Measurements from ENCODE around the gene CDC5L. TPM values are rescaled to one million over a fixed set of nuclear protein-coding genes. Genes with fewer than 3 reads are reported as not detected.

Gene CDC5L
- total RNA-seq, 1 experiment from 2014 or later: 24.6 TPM

DNA sequence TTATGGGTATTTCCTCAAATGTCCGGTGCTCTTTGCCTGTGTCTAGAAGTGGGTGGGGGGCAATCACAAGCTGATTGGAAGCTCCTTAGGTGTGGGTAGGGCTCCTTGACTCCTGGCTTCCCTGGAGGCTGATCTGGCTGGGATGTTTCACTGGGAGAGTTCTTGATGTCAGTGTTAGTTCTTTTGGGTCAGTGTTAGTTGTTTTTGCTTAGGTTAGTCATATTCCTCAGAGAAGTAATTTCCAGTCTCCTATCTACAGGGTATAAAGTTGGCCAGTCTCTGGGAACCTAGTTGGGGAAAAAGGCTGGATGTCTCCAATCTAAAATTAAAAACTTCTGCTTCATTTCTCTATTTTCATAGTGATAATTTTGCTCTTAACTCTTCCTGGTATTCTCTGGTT is 23.6 kb downstream of the CDC5L start:
- intact Hi-C loops (cut with micrococcal nuclease): no loop called here
- no peak overlapping the region for H3K4me3 ChIP-seq (replicated peaks in 1 of 2; ENCODE audit: low read depth in 1 of 2, low read length in 2 of 2)
- no peak overlapping the region for H2AFZ ChIP-seq (ENCODE audit: low read depth, low read length, poor library complexity, severe bottlenecking)
- H3K4me1 ChIP-seq (ENCODE audit: control insufficient read depth in 1 of 2, insufficient read depth in 2 of 2, low read length in 2 of 2): peaks cover 2 to 16% of the 10 kb centered on the region in 2 experiments; a peak in 2 of 4 replicates
- H3K4me2 ChIP-seq (ENCODE audit: low read length): no peak overlapping the region
- peaks cover 6% of the 10 kb centered on the region; the same call in 1 of the 2 replicates for H4K20me1 ChIP-seq (ENCODE audit: insufficient read depth)
- H3K9ac ChIP-seq (ENCODE audit: low read length): no peak overlapping the region
- peaks cover 17 to 57% of the 10 kb centered on the region in 2 experiments for H3K36me3 ChIP-seq (ENCODE audit: control insufficient read depth in 1 of 2, insufficient read depth in 2 of 2, low read length in 2 of 2)
- no peak overlapping the region for H3K27ac ChIP-seq (ENCODE audit: low read depth, low read length)
- H3K9me3 ChIP-seq (ENCODE audit: control insufficient read depth in 1 of 2, insufficient read depth in 1 of 2, low read depth in 1 of 2, low read length in 2 of 2): no peaks in the 10 kb centered on the region
- BruUV-seq (replicated peaks): no TSS peak
- ATAC-seq (no peak), DNase-seq (ENCODE audit: low read depth, low spot score) (no peak)
- ChIA-PET CTCF (no interaction called here), RAD21 (ENCODE audit: low non-redundant PET in 1 of 2, low total read pairs in 2 of 2, uncharacterized antibody in 2 of 2, unreplicated experiment in 2 of 2) (no interaction called here), POLR2A (no interaction called here)
- peaks cover 68% of the 10 kb centered on the region for H3K79me2 ChIP-seq (ENCODE audit: insufficient read depth, low read length)
- no peaks in the 10 kb centered on the region for H3K27me3 ChIP-seq (ENCODE audit: insufficient read depth, low read length)
- TF ChIP-seq TCF7L2 (IDR thresholded peaks at IDR 0.05; ENCODE audit: borderline replicate concordance, extremely low read depth, insufficient read depth, insufficient read length) (no peak), FOSL1 (IDR thresholded peaks at IDR 0.05; ENCODE audit: low read depth) (no peak), CBX3 (IDR thresholded peaks at IDR 0.05; ENCODE audit: low read depth) (no peak), ZFX (IDR thresholded peaks at IDR 0.05) (no peak), JUND (IDR thresholded peaks at IDR 0.05) (no peak), POLR2A (IDR thresholded peaks at IDR 0.05; ENCODE audit: borderline replicate concordance, extremely low read depth, insufficient read depth, insufficient read length) (no peak), POLR2AphosphoS5 (IDR thresholded peaks at IDR 0.05; ENCODE audit: low read depth, low read length) (no peak), RAD21 (IDR thresholded peaks at IDR 0.05; ENCODE audit: low read depth) (no peak), EGR1 (IDR thresholded peaks at IDR 0.05; ENCODE audit: low read depth) (no peak), CEBPB (IDR thresholded peaks at IDR 0.05; ENCODE audit: low read depth) (no peak), SIN3A (IDR thresholded peaks at IDR 0.05; ENCODE audit: low read depth) (no peak), SP1 (IDR thresholded peaks at IDR 0.05; ENCODE audit: low read depth) (no peak), ZNF274 (IDR thresholded peaks at IDR 0.05; ENCODE audit: low read depth, low read length) (no peak), YY1 (IDR thresholded peaks at IDR 0.05; ENCODE audit: extremely low read depth, insufficient replicate concordance, low read depth, low read length) (no peak)
- TF ChIP-seq, protein P1, sequence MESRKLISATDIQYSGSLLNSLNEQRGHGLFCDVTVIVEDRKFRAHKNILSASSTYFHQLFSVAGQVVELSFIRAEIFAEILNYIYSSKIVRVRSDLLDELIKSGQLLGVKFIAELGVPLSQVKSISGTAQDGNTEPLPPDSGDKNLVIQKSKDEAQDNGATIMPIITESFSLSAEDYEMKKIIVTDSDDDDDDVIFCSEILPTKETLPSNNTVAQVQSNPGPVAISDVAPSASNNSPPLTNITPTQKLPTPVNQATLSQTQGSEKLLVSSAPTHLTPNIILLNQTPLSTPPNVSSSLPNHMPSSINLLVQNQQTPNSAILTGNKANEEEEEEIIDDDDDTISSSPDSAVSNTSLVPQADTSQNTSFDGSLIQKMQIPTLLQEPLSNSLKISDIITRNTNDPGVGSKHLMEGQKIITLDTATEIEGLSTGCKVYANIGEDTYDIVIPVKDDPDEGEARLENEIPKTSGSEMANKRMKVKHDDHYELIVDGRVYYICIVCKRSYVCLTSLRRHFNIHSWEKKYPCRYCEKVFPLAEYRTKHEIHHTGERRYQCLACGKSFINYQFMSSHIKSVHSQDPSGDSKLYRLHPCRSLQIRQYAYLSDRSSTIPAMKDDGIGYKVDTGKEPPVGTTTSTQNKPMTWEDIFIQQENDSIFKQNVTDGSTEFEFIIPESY (IDR thresholded peaks at IDR 0.05; ENCODE audit: extremely low read depth, insufficient replicate concordance, low read length): no peak
- TF ChIP-seq, protein P2, sequence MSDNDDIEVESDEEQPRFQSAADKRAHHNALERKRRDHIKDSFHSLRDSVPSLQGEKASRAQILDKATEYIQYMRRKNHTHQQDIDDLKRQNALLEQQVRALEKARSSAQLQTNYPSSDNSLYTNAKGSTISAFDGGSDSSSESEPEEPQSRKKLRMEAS (IDR thresholded peaks at IDR 0.05): no peak
- TF ChIP-seq, protein P3, sequence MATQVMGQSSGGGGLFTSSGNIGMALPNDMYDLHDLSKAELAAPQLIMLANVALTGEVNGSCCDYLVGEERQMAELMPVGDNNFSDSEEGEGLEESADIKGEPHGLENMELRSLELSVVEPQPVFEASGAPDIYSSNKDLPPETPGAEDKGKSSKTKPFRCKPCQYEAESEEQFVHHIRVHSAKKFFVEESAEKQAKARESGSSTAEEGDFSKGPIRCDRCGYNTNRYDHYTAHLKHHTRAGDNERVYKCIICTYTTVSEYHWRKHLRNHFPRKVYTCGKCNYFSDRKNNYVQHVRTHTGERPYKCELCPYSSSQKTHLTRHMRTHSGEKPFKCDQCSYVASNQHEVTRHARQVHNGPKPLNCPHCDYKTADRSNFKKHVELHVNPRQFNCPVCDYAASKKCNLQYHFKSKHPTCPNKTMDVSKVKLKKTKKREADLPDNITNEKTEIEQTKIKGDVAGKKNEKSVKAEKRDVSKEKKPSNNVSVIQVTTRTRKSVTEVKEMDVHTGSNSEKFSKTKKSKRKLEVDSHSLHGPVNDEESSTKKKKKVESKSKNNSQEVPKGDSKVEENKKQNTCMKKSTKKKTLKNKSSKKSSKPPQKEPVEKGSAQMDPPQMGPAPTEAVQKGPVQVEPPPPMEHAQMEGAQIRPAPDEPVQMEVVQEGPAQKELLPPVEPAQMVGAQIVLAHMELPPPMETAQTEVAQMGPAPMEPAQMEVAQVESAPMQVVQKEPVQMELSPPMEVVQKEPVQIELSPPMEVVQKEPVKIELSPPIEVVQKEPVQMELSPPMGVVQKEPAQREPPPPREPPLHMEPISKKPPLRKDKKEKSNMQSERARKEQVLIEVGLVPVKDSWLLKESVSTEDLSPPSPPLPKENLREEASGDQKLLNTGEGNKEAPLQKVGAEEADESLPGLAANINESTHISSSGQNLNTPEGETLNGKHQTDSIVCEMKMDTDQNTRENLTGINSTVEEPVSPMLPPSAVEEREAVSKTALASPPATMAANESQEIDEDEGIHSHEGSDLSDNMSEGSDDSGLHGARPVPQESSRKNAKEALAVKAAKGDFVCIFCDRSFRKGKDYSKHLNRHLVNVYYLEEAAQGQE (IDR thresholded peaks at IDR 0.05; ENCODE audit: low read depth): no peak
- TF ChIP-seq, protein P4, sequence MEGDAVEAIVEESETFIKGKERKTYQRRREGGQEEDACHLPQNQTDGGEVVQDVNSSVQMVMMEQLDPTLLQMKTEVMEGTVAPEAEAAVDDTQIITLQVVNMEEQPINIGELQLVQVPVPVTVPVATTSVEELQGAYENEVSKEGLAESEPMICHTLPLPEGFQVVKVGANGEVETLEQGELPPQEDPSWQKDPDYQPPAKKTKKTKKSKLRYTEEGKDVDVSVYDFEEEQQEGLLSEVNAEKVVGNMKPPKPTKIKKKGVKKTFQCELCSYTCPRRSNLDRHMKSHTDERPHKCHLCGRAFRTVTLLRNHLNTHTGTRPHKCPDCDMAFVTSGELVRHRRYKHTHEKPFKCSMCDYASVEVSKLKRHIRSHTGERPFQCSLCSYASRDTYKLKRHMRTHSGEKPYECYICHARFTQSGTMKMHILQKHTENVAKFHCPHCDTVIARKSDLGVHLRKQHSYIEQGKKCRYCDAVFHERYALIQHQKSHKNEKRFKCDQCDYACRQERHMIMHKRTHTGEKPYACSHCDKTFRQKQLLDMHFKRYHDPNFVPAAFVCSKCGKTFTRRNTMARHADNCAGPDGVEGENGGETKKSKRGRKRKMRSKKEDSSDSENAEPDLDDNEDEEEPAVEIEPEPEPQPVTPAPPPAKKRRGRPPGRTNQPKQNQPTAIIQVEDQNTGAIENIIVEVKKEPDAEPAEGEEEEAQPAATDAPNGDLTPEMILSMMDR (IDR thresholded peaks at IDR 0.05 in 2 of 3, conservative IDR thresholded peaks at IDR 0.05 in 1 of 3; ENCODE audit: borderline replicate concordance in 1 of 3, insufficient read depth in 1 of 3, low read depth in 2 of 3, low read length in 2 of 3): no peak
- no peaks in the 10 kb centered on the region for H3K9me2 ChIP-seq (ENCODE audit: insufficient read depth)
